ENCODE data around the gene IWS1. TPM values are rescaled to one million over a fixed set of nuclear protein-coding genes. Genes with fewer than 3 reads are reported as not detected.

The IWS1 gene
- total RNA-seq, 1 donor from 2014 or later = 40.8 TPM

DNA sequence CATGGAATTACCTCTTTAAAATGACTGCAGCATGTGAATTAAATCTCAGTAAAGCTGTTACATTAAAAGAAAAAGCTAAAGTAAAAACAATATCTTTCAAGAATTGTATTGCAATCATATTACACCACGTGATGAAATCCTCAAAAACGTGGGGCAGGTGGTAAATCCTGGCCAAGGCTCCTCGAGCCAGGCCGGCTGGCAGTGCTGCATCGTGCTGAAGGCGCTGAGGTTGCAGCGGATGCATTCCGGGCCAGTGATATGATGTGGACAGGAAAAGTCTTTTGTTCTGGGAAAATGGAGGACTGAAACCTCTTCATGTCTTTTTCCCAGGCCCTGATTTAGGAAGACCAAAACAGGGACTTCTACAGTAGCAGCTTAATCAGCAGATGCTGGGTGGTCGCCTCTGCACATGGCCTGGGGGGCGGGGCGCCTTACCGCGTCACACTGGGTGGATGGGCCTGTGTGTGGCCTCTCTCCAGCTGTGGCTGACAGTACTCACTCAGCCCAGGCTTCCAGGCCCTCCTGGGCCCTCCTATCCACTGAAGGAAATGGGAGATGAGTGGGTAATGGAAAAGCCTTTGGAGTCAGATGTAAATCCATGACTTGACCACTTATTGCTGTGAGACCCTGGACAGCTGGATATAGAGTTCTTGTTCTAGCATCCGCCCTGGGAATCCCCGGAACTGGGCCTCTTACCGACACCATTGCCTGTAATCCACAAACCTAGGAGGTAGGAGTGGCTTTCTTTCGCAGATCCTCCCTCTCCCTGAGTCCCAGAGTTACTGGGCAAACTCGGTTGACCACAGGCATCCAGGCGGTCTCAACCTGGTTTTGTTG is 62.9 kb downstream of the IWS1 start:
- H3K36me3 ChIP-seq (ENCODE audit: control insufficient read depth, insufficient read depth, low read length) = no peaks in the 10 kb centered on the region
- H3K27me3 ChIP-seq (ENCODE audit: control insufficient read depth, insufficient read depth, low read length) = no peaks in the 10 kb centered on the region
- DNase-seq (ENCODE audit: low read depth) = no peak
- TF ChIP-seq, protein P1, sequence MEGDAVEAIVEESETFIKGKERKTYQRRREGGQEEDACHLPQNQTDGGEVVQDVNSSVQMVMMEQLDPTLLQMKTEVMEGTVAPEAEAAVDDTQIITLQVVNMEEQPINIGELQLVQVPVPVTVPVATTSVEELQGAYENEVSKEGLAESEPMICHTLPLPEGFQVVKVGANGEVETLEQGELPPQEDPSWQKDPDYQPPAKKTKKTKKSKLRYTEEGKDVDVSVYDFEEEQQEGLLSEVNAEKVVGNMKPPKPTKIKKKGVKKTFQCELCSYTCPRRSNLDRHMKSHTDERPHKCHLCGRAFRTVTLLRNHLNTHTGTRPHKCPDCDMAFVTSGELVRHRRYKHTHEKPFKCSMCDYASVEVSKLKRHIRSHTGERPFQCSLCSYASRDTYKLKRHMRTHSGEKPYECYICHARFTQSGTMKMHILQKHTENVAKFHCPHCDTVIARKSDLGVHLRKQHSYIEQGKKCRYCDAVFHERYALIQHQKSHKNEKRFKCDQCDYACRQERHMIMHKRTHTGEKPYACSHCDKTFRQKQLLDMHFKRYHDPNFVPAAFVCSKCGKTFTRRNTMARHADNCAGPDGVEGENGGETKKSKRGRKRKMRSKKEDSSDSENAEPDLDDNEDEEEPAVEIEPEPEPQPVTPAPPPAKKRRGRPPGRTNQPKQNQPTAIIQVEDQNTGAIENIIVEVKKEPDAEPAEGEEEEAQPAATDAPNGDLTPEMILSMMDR (IDR thresholded peaks at IDR 0.05; ENCODE audit: insufficient read depth, low read length, severe bottlenecking) = no peak
- FAIRE-seq = no peak
- no peak overlapping the region for H3K4me3 ChIP-seq (ENCODE audit: low read depth, low read length)

DNA sequence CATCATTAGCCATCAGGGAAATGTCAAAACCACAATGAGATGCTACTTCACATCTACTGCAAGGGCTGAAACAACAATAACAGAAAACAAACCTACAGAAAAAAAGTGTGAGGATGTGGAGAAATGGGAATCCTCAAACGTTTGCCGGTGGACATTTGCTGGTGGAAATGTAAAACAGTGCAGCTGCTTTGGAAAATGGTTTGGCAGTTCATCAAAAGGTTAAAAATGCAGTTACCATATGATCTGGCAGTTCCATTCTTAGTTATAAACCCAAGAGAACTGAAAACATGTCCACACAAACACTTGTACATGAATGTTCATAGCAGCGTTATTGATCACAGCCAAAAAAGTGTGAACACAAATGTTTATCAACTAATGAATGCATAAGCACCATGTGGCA is 63.8 kb downstream of the IWS1 start:
- Histone ChIP-seq H3K27me3 (ENCODE audit: control insufficient read depth, insufficient read depth, low read length) (no peaks in the 10 kb centered on the region), H3K36me3 (ENCODE audit: control insufficient read depth, insufficient read depth, low read length) (no peaks in the 10 kb centered on the region), H3K4me3 (ENCODE audit: low read depth, low read length) (no peak overlapping the region)
- TF ChIP-seq, protein P1 (IDR thresholded peaks at IDR 0.05; ENCODE audit: insufficient read depth, low read length, severe bottlenecking) = no peak
- FAIRE-seq (no peak), DNase-seq (ENCODE audit: low read depth) (no peak)

DNA sequence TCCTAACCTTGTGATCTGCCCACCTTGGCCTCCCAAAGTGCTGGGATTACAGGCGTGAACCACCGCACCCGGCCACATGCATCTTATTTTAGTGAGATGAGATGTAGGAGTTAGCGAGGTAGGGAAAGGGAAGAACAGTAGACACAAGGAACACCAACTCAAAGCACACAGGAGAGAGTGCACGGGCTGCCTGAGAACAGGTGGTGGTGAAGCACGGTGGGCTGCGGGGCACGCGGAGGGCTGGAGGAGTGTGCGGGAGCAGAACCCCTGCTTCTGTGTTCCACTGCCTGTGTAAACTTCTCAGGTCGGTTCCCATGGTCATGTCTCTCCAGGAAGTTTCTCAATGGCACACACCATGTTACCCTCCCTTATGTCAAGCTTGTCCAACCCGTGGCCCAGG is 69.3 kb downstream of the IWS1 start:
- H3K27me3 ChIP-seq (ENCODE audit: control insufficient read depth, insufficient read depth, low read length) = no peaks in the 10 kb centered on the region
- no peaks in the 10 kb centered on the region for H3K36me3 ChIP-seq (ENCODE audit: control insufficient read depth, insufficient read depth, low read length)
- TF ChIP-seq, protein P1 (IDR thresholded peaks at IDR 0.05; ENCODE audit: insufficient read depth, low read length, severe bottlenecking) = no peak
- no peak for DNase-seq (ENCODE audit: low read depth)
- no peak for FAIRE-seq
- H3K4me3 ChIP-seq (ENCODE audit: low read depth, low read length) = no peak overlapping the region

DNA sequence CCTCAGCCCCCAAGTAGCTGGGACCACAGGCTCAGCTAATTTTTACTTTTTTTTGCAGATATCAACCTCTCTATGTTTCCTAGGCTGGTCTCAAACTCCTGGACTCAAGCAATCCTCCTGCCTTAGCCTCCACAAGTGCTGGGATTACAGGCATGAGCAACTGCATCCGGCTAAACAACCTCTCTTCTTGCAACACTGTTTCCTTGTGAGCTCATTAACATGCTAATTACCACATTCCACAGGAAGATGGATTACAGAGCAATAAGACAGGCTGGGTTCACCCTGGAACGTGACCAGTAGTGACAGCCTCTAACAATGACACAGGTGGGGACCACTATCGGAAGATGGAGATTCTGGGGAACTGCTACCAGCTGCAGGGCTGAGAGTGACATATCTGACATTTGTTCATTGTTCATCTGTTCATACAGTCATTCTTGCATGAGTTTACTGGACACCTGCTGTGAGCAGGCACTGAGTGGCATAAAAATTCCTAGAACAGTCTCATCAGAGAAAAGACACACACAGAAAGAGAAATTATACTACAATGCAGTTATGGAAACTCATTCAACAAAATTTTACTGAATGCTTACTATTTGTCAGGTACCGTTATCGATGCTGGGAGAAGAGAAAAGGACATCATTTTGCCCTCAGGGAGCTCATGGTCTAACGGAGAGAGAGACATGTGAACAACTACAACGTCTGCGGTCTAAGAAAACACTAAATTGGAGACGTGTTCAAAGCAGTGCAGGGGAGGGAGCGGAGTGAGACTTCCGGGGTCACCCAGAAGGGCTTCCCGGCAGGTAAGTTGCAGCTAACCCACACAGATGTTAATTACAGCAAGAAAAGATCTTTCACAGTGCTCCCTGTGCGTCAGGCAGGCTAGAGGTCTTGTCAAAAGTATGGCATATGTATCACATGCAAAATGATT is 70.5 kb downstream of the IWS1 start:
- H3K4me3 ChIP-seq (ENCODE audit: low read depth, low read length) = no peak overlapping the region
- no peaks in the 10 kb centered on the region for H3K36me3 ChIP-seq (ENCODE audit: control insufficient read depth, insufficient read depth, low read length)
- FAIRE-seq = no peak
- no peaks in the 10 kb centered on the region for H3K27me3 ChIP-seq (ENCODE audit: control insufficient read depth, insufficient read depth, low read length)
- TF ChIP-seq, protein P1 (IDR thresholded peaks at IDR 0.05; ENCODE audit: insufficient read depth, low read length, severe bottlenecking) = no peak
- DNase-seq (ENCODE audit: low read depth) = no peak

DNA sequence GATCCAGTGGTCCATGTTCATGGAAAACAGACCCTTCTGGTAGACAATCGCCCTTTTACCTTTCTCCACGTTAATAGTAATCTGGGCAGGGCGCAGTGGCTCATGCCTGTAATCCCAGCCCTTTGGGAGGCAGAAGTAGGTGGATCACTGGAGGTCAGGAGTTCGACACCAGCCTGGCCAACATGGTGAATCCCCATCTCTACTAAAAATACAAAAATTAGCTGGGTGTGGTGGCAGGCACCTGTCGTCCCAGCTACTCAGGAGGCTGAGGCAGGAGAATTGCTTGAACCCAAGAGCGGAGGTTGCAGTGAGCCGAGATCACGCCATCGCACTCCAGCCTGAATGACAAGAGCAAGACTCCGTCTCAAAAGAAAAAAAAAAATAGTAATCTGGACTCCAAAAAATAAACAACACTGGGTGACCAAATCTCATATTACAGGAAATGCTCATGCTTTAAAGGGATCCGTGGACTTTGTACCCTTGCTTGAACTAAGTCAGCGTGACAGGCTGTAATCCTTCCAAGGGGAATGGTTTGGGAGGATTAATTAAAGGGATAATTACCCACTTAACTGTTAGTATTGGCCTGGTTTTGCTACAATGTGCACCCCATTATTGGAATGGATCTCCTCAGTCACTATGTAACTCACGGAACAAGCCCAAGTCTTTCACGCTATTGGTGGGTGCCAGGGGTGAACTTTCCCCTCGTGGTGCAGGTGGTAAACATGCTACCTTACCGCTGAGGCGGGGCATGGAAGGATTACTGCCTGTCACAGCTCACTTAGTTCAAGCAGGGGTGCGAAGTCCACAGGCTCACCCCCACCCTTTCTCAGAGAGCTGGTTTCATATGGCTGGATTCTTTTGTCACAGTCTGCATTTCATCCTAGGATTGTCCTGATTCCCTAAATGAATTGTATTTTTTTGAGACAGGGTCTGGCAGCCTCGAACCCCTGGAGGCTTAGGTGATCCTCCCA is 71.4 kb downstream of the IWS1 start:
- DNase-seq (ENCODE audit: low read depth) (no peak), FAIRE-seq (no peak)
- no peaks in the 10 kb centered on the region for H3K27me3 ChIP-seq (ENCODE audit: control insufficient read depth, insufficient read depth, low read length)
- H3K36me3 ChIP-seq (ENCODE audit: control insufficient read depth, insufficient read depth, low read length) = no peaks in the 10 kb centered on the region
- TF ChIP-seq, protein P1 (IDR thresholded peaks at IDR 0.05; ENCODE audit: insufficient read depth, low read length, severe bottlenecking) = no peak
- H3K4me3 ChIP-seq (ENCODE audit: low read depth, low read length) = no peak overlapping the region

All from bronchial epithelial cell (primary cell).